GM10266 (cell line): ENCODE results near the gene SLC15A4.

Experiments used
- DNase-seq: peaks from one replicate; pipeline ENCODE4 v3.0.0; 2012; ENCODE audit errors: extremely low spot score
- CTCF ChIP-seq: IDR thresholded peaks from 2 replicates; pipeline ENCODE4 v1.5.1; 2012; ENCODE audit warnings: mild to moderate bottlenecking, low read depth; ENCODE audit not compliant: control insufficient read depth, insufficient read depth; ENCODE audit errors: missing control alignments

SLC15A4 gene

DNA sequence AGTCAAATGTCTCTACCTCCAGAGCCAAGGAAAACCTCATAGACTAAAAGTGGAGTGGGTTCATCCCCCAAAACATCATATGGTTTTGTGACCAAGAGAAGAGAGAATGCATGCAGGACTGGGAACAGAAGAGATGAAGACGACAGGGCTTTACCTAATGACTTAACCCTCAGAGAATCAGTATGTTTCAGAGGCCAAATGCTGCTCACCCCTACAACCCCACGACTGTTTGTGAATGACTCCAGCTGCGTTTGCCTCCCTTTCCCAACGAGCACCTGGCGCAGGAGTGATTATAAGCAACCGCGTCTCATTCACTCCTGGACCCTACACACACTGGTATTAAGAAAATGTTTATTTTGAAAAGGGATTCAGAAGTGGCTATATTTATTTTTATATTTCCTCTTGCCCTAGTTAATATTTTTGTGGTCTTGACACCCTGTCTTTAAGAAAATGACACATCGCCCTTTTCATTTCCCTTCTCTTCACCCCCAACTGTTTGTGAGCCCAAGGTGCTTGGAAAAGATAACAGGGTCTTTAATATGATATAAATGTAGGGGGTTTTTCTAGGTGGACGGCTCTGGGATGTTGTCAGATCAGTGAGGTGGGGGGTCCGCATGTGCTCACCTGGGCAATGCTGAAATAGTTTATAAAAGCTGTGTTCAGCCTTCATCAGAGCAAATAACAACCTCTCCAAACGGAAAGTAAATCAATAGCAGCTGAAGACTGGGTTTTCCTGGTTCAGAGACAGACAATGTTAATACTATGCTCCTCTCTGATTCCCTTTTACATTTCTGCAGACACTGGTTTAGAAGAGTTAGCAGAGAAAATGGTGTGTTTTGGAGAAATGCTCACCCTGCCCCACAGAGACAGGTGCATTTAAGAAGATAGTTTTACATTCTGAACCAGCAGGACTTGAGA is 77.7 kb downstream of the SLC15A4 start:
- no peak for DNase-seq
- TF ChIP-seq CTCF: no peak

GRCh38 chr12:128743916-128744315 is 79.8 kb downstream of the SLC15A4 start:
- no peak for TF ChIP-seq CTCF
- no peak for DNase-seq
